Mesendoderm (in vitro differentiated cells): ENCODE data around the gene KIFBP.

Experiments used
- DNase-seq: peaks from one replicate; pipeline ENCODE4 v3.0.0; 2013
- H2AK5ac ChIP-seq: 2 replicates; pipeline ENCODE4 v1.6.1; 2013; ENCODE audit warnings: low read length, inconsistent platforms
- H2BK120ac ChIP-seq: 2 replicates; pipeline ENCODE4 v1.6.1; 2013; ENCODE audit warnings: low read depth, mild to moderate bottlenecking, low read length, moderate library complexity, mixed read lengths
- H2BK15ac ChIP-seq: replicated peaks from 2 replicates; pipeline ENCODE4 v1.6.1; 2013; ENCODE audit warnings: low read depth, mild to moderate bottlenecking, moderate library complexity
- H2BK5ac ChIP-seq: 2 replicates; pipeline ENCODE4 v1.6.1; 2013; ENCODE audit warnings: low read length, inconsistent platforms
- H3K18ac ChIP-seq: 2 replicates; pipeline ENCODE4 v1.6.1; 2013; ENCODE audit warnings: mild to moderate bottlenecking, low read length, mixed read lengths
- H3K23ac ChIP-seq: one replicate; pipeline ENCODE4 v1.6.1; 2013; ENCODE audit warnings: low read length
- H3K27ac ChIP-seq: 2 replicates; pipeline ENCODE4 v1.5.1; 2013; ENCODE audit warnings: low read depth, mild to moderate bottlenecking, inconsistent platforms, low read length, moderate library complexity
- H3K27me3 ChIP-seq: 2 replicates; pipeline ENCODE4 v1.6.1; 2013; ENCODE audit warnings: low read length, control low read depth, mild to moderate bottlenecking, inconsistent platforms; ENCODE audit not compliant: insufficient read depth, poor library complexity
- H3K36me3 ChIP-seq: 2 replicates; pipeline ENCODE4 v1.6.1; 2013; ENCODE audit warnings: low read length, inconsistent platforms; ENCODE audit not compliant: control insufficient read depth, insufficient read depth
- H3K4ac ChIP-seq: one replicate; pipeline ENCODE4 v1.6.1; 2013; ENCODE audit warnings: low read depth, mild to moderate bottlenecking, low read length, moderate library complexity
- H3K4me1 ChIP-seq: 2 replicates; pipeline ENCODE4 v1.6.1; 2013; ENCODE audit warnings: low read depth, low read length, inconsistent platforms; ENCODE audit not compliant: control insufficient read depth
- H3K4me2 ChIP-seq: 2 replicates; pipeline ENCODE4 v1.6.1; 2013; ENCODE audit warnings: low read length
- H3K4me3 ChIP-seq: 2 replicates; pipeline ENCODE4 v1.5.1; 2013; ENCODE audit warnings: mild to moderate bottlenecking, low read length
- H3K56ac ChIP-seq: one replicate; pipeline ENCODE4 v1.6.1; 2013; ENCODE audit warnings: low read length
- H3K79me1 ChIP-seq: 2 replicates; pipeline ENCODE4 v1.6.1; 2013; ENCODE audit warnings: low read length, inconsistent platforms
- H3K79me2 ChIP-seq: 2 replicates; pipeline ENCODE4 v1.6.1; 2013; ENCODE audit warnings: mild to moderate bottlenecking, low read length; ENCODE audit not compliant: control insufficient read depth, insufficient read depth
- H3K9ac ChIP-seq: 2 replicates; pipeline ENCODE4 v1.6.1; 2013; ENCODE audit warnings: low read length, inconsistent platforms
- H4K5ac ChIP-seq: one replicate; pipeline ENCODE4 v1.6.1; 2013; ENCODE audit warnings: low read length
- H4K8ac ChIP-seq: one replicate; pipeline ENCODE4 v1.6.1; 2013; ENCODE audit warnings: low read depth, mild to moderate bottlenecking, control low read depth, low read length, moderate library complexity
- WGBS: extraction: QIAGEN DNeasy Blood & Tissue Kit; methylation state at CpG from one replicate; pipeline ENCODE4 v1.1.7; 2013; ENCODE audit warnings: low lambda C conversion rate, missing lambda C conversion rate; ENCODE audit not compliant: insufficient coverage; ENCODE audit errors: extremely low coverage; 5-methylcytosine and 5-hydroxymethylcytosine counted together

The KIFBP gene

GRCh38 chr10:69047111-69047832, 58.7 kb downstream of the KIFBP start:
- Histone ChIP-seq H3K4me3 (no peak overlapping the region), H4K8ac (no peak overlapping the region), H3K27me3 (no peaks in the 10 kb centered on the region), H3K27ac (no peak overlapping the region), H3K4ac (no peak overlapping the region), H2BK120ac (no peak overlapping the region), H3K9ac (no peak overlapping the region), H3K36me3 (no peaks in the 10 kb centered on the region), H4K5ac (no peak overlapping the region), H3K79me2 (no peaks in the 10 kb centered on the region), H3K4me2 (no peak overlapping the region), H3K18ac (no peak overlapping the region), H2AK5ac (no peak overlapping the region), H3K56ac (no peak overlapping the region), H2BK5ac (no peak overlapping the region), H3K23ac (no peak overlapping the region), H3K79me1 (no peaks in the 10 kb centered on the region), H3K4me1 (no peaks in the 10 kb centered on the region), H2BK15ac (no peak overlapping the region)
- no CpG with 5 or more reads among the region's 4 CpGs for WGBS
- DNase-seq: no peak

DNA sequence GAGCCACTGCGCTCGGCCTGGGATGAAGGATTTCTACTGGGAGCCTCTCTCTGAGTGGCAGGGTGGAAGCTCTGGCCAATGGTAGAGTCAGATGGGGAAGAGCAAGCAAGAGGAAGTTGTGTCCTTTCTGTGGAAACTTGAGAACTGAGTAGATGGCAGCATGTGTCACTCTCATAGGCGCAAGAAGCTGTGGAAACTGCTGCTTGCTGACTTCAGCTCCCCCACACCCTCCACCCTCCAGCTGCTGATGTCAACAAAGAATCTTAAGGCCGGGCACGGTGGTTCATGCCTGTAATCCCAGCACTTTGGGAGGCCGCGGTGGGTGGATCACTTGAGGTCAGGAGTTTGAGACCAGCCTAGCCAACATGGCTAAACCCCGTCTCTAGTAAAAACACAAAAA, 59.5 kb downstream of the KIFBP start:
- Histone ChIP-seq H3K36me3 (no peaks in the 10 kb centered on the region), H3K27ac (no peak overlapping the region), H3K18ac (no peak overlapping the region), H2AK5ac (no peak overlapping the region), H2BK120ac (no peak overlapping the region), H3K4me2 (no peak overlapping the region), H3K9ac (no peak overlapping the region), H2BK15ac (no peak overlapping the region), H3K79me2 (no peaks in the 10 kb centered on the region), H3K4me1 (no peaks in the 10 kb centered on the region), H3K27me3 (no peaks in the 10 kb centered on the region), H4K8ac (no peak overlapping the region), H2BK5ac (no peak overlapping the region), H3K23ac (no peak overlapping the region), H4K5ac (no peak overlapping the region), H3K4me3 (no peak overlapping the region), H3K4ac (no peak overlapping the region), H3K79me1 (no peaks in the 10 kb centered on the region), H3K56ac (no peak overlapping the region)
- WGBS: no CpG with 5 or more reads among the region's 8 CpGs
- DNase-seq: no peak

DNA sequence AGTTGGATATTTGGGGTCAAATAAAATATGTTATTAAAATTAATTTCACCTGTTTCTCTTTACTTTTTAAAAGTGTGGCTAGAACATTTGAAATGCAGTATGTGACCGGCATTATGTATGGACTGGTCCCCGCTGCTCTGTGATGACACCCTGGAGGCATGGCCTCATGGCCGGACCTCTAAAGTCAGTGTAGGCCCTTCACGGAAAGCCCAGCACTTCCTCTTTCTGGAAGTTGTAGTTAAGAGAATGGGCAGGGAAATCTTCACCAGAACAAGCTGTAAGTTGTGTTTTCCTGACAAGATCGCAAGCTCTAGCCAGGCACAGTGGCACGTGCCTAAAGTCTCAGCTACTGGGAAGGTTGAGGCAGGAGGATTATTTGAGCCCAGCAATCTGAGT, 61.0 kb downstream of the KIFBP start:
- H4K5ac ChIP-seq: no peak overlapping the region
- no peak overlapping the region for H3K4me3 ChIP-seq
- no peak overlapping the region for H3K18ac ChIP-seq
- H2BK15ac ChIP-seq: no peak overlapping the region
- H2BK120ac ChIP-seq: no peak overlapping the region
- H3K36me3 ChIP-seq: no peaks in the 10 kb centered on the region
- no peak overlapping the region for H4K8ac ChIP-seq
- no peak overlapping the region for H3K56ac ChIP-seq
- no peak overlapping the region for H2AK5ac ChIP-seq
- H3K4ac ChIP-seq: no peak overlapping the region
- no peak overlapping the region for H3K27ac ChIP-seq
- H3K79me2 ChIP-seq: no peaks in the 10 kb centered on the region
- H3K23ac ChIP-seq: no peak overlapping the region
- no peaks in the 10 kb centered on the region for H3K27me3 ChIP-seq
- H2BK5ac ChIP-seq: no peak overlapping the region
- no peaks in the 10 kb centered on the region for H3K79me1 ChIP-seq
- no peaks in the 10 kb centered on the region for H3K4me1 ChIP-seq
- no peak overlapping the region for H3K9ac ChIP-seq
- no peak overlapping the region for H3K4me2 ChIP-seq
- no CpG with 5 or more reads among the region's 6 CpGs for WGBS
- DNase-seq: no peak

DNA sequence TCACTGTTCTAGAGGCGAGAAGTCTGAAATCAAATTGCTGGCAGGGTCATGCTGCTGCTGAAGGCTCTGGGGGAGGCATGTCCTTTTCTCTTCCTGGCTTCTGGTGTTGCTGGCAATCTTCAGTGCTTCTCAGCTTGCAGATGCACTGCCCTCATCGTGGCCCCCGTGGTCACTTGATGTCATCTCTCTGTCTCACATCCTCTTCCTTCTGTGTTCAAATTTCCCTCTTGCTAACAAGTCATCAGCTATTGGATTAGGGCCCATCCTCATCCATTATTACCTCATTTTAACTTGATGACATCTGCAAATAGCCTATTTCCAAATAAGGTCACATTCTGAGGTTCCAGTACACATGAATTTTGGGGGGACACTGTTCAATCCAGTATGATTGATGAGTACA, 62.7 kb downstream of the KIFBP start:
- no CpG with 5 or more reads among the region's 3 CpGs for WGBS
- no peak for DNase-seq

GRCh38 chr10:69051710-69052487, 63.3 kb downstream of the KIFBP start:
- Histone ChIP-seq H3K27me3 (no peaks in the 10 kb centered on the region), H3K4me2 (no peak overlapping the region), H2BK15ac (no peak overlapping the region), H3K4me1 (no peaks in the 10 kb centered on the region), H3K79me1 (no peaks in the 10 kb centered on the region), H3K9ac (no peak overlapping the region), H3K36me3 (no peaks in the 10 kb centered on the region), H2AK5ac (no peak overlapping the region), H4K5ac (no peak overlapping the region), H3K18ac (no peak overlapping the region), H3K4me3 (no peak overlapping the region), H3K23ac (no peak overlapping the region), H3K27ac (no peak overlapping the region), H3K4ac (no peak overlapping the region), H2BK5ac (no peak overlapping the region), H2BK120ac (no peak overlapping the region), H4K8ac (no peak overlapping the region), H3K56ac (peak overlapping the region; percentile 15), H3K79me2 (no peaks in the 10 kb centered on the region)
- DNase-seq: no peak
- WGBS: no CpG with 5 or more reads among the region's 10 CpGs

More for the DNA sequence above, 62.7 kb downstream of the KIFBP start:
- H3K4ac ChIP-seq: no peak overlapping the region
- no peaks in the 10 kb centered on the region for H3K36me3 ChIP-seq
- H2BK120ac ChIP-seq: no peak overlapping the region
- H3K4me1 ChIP-seq: no peaks in the 10 kb centered on the region
- no peak overlapping the region for H2AK5ac ChIP-seq
- H4K5ac ChIP-seq: no peak overlapping the region
- H3K4me3 ChIP-seq: no peak overlapping the region
- H2BK15ac ChIP-seq: no peak overlapping the region
- H4K8ac ChIP-seq: no peak overlapping the region
- H3K56ac ChIP-seq: peak overlapping the region; percentile 25
- no peak overlapping the region for H3K27ac ChIP-seq
- H3K9ac ChIP-seq: no peak overlapping the region
- H3K23ac ChIP-seq: no peak overlapping the region
- no peaks in the 10 kb centered on the region for H3K79me2 ChIP-seq
- H3K4me2 ChIP-seq: no peak overlapping the region
- no peaks in the 10 kb centered on the region for H3K79me1 ChIP-seq
- H3K18ac ChIP-seq: no peak overlapping the region
- H2BK5ac ChIP-seq: no peak overlapping the region
- H3K27me3 ChIP-seq: no peaks in the 10 kb centered on the region
